DMS153 treated with DMSO at 0.1 percent for 48 hours (cell line): ENCODE results near the gene AOPEP.
"Not testable (repeated sequence)": the region's sequence is repeated elsewhere in the genome, so short reads cannot be mapped to it uniquely, and the experiment has no call there.

ENCODE experiments used
- DNase-seq: peaks from one replicate; lab custom pipeline; 2025; ENCODE audit not compliant: unreplicated experiment; lab: John Stamatoyannopoulos, UW

The AOPEP gene

DNA sequence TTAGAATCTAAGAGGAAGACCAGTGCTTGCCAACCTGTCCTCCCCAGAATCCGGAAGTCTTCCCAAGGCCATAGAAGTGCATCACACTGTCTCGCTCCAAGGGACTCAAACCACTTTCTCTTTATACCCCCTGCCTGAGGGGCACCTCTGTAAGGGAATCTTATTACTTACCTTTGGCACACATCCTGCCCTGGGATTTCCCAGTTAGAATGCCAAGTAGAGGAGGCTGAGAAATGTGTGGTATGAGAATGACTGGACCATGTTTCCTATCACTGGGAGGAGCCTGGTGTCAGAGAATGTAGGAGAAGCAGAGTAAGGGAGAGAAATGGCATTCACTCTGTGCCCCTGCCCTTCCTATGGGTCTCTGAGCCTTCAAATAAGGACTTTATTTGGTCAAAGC, 85.8 kb downstream of the AOPEP start:
- no peak for DNase-seq

DNA sequence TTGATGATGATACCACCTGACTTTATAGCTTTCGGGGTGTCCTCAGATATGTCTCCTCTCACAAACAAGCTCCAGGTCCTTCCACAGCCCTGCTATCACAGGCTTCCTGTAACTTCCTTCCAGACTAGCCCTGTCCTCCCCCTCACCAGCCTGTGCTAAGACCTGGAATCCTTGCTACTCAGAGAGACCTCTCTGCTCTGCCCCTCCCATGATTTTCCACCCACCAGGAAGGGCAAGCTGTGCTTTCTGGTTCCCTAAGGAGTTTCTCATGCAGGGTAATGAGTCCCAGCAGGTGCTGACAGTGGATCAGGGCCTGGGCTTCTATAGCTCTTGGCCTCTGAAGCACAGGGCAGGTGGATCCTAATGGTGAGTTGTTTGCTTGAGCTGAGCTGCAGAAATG, 86.9 kb downstream of the AOPEP start:
- no peak for DNase-seq

DNA sequence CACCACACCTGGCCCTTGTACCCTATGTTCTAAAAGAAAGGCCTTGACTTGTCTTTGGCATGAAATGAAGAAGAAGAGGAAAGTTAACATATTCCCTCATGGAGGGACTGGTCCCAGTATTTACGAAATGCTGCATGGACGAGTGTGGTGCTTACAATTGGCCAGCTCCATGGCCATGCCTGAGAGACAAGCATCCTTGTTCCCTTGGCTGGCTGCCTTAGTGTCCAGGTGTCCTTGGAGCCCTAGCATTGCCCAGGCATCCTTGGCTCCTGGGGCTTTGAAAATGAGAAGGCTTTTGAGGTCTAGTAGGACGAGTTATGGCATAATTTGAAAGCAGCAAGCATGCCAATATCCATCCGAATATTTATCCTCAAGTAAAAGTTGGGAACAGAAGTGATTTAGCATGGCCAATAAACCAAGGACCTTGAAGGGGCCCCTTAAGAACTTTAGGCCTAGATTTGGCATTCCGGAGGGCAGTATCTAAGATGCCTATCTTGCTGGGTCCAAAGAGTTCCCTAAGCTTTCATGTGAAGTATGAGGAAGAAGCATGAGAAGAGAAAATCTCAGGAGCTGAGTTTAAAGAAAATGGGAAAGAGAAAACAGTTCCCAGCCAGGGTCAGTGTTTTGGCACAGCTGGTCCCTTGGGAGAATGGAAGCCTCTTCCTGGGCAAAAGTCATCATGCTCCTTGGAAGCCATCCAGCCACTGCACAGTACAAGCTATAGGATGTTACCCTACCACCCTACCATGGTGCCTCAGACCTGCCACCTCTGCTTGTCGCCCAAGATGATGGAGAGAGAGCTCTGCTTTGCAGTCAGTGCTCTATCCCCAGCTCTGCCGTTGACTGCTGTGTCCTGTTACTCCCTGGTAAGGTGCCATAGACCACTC, 91.0 kb downstream of the AOPEP start:
- no peak for DNase-seq

DNA sequence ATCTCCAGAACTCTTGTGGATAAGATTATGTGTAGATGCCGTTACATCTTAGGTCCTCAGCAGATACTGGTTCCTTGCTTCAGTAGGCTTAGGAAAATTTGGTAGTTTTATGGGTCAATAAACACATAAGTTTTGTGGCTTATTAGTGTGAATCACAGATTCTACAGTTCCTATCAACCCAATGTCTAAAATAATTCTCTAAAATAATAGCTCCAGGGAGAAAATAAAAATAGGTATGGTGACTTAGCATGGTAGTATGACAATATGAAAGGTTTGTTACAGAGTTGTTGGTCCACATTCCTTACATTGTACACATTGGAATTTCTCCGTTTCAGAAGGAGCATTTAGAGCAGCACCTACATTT, 91.7 kb downstream of the AOPEP start:
- no peak for DNase-seq

DNA sequence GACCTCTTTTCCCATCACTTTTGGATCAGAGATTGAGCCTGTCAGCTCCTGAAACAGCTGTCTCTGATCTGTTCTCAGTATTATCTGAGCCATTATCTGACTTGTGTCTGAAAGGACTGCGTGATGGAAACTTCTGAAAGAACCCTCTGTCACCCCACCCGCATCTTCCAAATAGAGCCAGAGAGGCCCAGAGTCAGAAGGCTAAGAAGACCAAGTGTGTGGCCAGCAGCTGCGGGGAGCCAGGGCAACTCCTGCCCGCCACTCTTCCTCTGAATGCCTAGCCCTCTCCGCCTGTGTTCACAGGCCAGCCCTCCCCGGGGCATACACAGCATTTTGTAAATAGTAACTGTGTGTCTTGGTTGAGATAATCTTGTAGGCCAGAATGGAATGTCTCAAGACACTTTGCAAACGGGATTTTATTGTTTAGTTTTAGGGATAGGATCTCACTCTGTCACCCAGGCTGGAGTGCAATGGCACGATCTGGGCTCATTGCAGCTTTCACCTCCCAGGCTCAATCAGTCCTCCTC, 92.7 kb downstream of the AOPEP start:
- no peak for DNase-seq

DNA sequence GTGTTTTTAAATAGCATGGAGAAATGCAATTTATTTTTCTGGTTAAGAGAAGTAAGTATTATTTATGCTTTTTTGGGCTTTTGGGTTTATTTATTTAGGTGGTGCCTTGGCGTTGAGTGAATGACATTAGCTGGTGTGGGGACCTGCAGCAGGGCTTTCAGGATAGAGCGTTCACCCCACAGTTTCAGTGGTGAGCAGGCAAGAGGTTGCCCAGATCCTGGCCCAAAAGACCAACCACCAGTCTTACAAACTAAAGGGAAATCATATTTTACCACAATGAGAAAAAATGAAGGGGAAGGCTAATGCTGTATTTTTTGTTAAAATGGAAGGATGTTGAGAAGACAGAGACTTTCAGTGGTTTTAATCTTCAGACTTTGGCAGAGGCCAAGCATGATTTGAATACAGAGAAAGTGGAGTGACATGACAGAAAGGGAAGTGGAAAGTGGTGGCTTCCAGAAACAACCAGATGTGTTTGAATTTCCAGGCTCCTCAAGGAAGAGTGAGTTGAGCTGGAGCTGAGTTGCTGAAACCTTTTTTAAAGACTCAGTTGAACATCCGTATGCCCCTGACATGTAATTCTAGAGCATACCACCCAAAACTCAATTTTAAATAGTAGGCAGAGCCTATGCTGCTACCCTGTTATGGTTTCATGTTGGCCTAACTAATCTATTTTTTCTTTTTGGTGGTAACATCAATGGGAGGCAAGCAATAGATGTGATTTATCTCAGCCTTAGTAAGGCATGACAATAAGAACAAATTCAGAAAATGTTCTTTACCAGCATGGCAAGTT, 94.8 kb downstream of the AOPEP start:
- no peak for DNase-seq

DNA sequence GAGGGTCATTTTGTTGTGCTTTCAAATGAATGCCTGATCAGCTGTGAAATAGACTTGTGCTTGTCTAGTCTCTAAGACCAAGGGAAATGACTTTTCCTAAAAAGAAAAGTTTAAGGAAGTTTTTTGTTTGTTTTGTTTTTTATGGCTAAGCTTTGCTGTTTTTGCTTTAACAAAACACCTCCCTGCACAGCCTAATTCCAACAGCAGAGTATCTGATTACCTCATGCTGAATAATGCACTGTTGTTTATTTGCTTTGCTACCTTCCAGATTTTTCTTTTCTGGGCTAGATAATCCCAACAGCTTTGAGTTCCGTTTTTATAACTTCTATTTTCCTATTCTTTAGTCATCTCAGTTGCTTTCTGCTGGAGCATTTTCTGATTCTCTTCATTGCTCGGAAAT, 95.8 kb downstream of the AOPEP start:
- DNase-seq = no peak

DNA sequence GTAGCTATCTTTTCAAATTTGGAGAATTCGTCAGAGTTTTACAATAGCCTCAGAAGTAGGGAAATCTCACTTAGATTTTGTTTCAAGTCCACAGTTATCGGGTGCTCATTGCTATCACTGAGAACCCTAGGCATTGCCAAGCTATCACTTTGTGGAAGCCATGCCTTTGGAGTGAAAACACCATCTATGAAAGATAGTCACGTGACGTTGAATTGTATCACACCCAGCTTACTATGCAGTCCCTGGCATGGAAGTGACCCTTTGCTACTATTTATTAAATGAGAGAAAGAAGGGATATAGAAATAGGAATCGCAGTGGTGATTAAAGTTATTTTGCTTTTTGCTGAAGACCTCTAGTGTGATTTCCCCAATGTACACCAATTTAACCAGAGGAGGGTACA, 97.2 kb downstream of the AOPEP start:
- no peak for DNase-seq

DNA sequence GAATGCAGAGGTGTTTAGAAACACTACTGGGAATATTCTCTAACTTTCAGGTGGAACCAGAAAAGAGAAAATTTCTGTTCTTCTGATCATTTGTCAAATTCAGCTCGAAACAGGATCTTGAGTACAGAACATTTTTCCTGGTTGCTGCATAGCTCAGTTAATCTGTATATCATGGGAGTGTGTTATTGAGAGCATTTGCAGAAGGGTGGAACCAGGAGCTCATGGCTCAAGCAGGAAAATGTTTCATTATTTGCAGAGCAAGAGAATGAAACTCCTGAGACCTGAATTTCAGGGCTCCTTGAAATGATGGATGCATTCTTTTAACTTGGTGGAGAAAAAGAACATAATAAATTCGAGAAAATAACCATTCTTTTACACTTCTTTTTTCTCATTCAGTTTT, 97.9 kb downstream of the AOPEP start:
- no peak for DNase-seq

DNA sequence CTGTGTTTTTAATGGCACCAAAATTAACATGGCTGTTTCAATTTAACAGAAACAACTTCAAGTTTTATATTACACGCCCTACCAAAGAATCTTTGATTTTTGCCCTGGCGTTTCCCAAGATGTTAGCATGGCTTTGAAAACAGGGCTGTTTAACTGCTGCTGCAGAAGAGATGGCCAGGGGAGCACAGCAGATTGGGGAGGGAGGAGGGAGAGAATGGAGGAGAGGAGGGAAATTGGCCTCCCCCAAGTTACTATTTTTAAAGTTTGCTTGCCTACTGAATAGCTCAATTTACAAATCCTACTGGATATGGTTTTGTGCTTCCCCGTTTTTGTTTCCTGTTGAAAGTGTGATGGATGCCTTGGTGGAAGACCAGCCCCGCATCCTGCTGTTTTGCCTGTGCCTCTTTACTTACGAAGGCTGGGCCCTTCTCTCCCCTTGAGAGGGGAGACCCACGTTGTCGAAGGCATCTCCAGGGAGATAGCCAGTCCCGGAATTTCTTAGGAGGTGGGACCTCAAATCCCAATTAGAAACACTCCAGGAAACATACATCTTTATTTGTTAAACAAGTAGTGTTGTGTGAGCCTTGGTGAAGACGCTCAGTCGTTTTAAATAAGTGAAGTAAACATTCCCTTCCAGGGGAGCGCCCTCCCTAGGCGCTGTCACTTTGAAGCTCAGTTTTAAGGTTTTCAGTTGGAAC, 98.6 kb downstream of the AOPEP start:
- no peak for DNase-seq

DNA sequence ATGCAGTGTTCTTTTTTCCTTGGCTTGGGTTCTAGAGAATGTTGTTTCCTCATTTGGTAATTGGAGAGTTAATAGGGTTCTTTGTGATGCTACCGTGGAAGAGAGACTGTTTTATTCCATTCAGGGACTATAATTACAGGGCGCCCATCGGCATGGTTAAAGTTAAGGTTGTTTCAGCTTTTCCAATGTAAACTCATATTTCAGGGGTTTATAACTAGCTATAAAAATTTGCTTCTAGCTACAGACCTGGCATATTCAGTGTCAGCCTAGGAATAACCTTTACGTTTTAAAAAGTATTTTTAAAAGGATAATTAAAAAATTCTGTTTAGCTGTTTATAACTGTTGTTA, 99.1 kb downstream of the AOPEP start:
- DNase-seq = peak; percentile 12

DNA sequence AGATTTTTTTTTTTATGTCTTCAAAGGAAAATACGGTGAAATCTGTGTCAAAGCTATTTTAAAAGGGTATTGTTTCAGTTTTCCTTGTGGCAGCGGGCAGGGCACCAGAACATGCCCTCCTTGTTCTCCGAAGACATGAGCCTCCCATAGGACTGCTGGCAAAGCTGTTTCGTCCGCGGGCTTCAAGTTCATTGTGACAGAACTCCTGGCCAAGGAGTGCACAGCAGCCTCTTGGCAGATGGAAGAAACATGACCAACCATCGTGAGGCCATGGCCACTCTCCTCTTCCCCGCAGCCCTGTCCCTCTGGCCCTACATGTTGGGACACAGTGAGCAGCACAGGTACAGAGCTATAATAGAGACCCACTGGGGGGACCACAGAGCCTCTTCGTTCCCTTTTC, 99.5 kb downstream of the AOPEP start:
- no peak for DNase-seq

DNA sequence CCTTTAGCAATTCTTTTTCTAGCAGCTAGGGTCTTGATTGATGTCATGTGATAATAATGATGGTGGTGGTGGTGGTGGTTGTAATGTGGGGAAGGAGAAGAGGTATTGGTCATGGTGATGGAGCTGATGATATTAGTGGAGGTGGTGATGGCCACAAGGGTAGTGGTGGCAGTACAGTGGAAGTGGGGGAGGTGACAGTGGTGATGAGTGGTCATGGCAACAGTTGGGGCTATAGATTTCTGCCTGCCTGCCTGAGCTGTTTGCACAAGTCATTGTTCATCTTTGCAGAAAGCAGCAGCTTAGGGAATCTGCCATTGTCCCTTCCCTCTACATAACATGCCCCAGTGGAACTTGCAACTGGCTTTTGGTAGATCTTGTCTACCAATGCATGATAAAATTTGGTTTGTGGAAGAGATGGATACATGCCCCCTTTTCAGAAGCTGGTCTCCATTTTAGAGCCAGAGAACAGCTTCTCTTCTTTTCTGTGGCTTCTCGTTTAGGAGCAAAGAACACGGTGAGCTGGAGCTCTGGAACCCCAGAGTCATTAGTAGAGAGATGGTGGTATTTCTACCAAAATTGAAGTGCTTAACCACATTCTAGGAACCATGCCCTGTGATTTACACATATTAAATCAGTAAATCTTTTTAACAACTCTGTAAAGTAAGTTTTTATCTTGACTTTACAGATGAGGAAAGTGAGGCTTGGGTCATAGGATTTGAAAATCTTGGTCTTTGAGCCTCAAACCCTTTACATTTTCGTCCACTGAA, 100.3 kb downstream of the AOPEP start:
- peak; percentile 30 for DNase-seq

DNA sequence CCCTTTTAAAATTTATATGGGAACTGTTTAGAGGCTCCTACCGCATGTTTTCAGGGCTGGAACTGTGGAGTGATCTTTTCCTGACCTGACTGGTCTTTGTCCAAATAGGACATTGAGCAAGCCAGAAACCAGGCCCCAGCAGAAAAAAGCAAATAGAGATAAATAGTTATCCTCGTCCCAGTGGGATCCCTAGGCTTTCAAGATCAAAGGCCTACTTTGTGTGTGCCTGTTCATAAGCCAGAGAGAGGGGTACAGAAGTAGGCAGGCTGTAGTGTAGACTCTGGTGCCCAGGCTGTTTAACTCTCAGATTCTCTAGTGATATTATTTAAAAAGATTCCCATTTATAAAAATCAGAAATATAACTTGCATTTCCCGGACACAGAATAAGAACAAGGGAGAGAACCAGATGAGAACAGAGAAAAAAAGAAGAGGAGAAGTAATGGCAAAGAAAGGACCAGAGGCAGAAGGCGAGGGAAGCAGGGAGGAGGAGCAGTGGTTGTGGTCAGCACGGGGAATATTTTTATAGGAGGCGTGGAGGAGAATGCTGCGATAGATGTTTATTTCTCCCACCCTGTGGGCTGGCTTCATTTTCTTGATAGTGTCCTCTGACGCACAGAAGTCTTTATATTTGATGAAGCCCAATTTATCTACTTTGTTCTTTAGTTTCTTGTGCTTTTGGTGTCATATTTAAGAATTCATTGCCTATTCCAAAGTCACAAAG, 101.2 kb downstream of the AOPEP start:
- DNase-seq = no peak

DNA sequence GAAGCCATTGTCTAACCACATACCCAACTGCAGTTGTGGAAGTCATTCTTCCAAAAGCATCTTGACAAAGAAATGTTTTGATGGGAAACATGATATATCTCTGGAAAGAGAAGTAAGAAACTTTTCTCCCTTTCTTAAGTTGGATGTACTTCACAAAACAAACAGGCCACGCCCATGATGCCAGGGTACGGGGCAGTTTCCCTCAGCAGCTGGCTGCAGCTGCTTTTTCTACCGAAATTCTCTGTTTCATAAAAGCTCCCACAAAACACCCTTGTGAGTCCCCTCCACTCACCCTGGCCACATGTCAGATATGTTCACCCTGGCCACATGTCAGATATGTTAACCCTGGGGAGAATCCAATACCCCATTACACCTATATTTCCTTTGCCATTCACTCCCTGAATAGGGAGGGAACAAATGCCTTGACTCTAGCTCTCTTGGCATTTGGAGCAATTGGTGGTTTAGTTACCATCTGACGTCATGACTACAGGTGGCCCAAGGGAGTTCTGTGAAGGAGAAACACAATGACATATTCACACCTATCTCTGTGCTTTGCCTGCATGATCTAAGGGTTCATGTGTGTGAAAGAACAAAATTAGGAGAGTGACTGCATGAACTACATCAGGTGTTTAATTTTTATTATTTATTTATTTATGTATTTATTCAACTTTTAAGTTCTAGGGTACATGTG, 103.0 kb downstream of the AOPEP start:
- no peak for DNase-seq

DNA sequence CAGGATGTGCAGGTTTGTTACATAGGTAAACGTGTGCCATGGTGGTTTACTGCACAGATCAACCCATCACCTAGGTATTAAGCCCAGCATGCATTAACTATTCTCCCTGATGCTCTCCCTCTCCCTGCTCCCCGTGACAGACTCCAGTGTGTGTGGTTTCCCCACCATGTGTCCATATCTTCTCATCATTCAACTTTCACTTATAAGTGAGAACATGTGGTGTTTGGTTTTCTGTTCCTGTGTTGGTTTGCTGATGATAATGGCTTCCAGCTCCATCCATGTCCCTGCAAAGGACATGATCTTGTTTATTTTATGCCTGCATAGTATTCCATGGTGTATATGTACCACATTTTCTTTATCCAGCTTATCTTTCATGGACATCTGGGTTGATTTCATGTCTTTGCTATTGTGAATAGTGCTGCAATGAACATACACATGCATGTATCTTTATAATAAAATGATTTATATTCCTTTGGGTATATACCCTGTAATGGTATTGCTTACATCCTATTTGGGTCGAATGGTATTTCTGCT, 103.6 kb downstream of the AOPEP start:
- not testable (repeated sequence) for DNase-seq

DNA sequence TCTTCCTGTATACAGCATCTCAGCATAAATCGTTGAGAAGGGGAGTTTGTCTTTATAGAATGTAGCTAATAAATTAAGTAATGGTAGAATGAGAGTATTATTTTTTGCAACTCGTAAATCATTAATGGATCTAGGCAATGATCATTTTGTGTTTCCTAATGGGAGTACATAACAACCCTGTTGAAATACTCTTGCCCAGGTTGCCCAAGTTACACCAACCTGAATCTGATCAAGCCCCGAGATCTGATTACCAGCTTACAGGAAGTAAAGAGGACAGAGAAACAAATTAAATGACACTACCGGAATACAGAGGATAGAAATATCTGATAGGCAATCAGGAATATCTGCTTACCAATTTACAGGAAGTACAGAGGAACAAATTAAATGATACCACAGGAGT, 107.3 kb downstream of the AOPEP start:
- DNase-seq = no peak

DNA sequence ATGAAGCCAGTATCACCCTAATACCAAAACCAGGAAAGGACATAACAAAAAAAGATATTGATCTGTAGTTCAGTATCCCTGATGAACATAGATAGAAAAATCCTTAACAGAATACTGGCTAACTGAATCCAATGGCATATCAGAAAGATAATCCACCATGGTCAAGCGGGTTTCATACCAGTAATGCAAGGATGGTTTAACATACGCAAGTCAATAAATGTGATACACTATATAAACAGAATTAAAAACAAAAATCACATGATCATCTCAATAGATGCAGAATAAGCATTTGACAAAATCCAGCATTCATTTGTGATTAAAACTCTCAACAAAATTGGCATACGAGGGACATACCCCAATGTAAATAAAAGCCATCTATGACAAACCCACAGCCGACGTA, 110.9 kb downstream of the AOPEP start:
- DNase-seq = no peak

DNA sequence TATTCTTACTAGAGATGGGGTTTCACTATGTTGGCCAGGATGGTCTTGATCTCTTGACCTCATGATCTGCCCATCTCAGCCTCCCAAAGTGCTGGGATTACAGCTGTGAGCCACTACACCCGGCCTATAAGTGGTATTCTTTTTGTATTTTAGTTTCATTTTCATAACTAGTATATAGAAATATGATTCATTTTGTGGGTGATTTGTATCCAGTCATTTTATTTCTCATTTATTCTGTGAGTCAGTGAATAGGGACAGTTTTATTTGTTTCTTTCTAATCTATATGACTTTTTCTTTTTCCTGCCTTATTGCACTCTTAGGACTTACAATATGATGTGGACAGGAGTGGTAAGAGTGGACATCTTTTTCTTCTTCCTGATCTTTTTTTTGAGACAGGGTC, 112.9 kb downstream of the AOPEP start:
- no peak for DNase-seq
